Measurements from ENCODE around the gene FOXJ3.

DNA sequence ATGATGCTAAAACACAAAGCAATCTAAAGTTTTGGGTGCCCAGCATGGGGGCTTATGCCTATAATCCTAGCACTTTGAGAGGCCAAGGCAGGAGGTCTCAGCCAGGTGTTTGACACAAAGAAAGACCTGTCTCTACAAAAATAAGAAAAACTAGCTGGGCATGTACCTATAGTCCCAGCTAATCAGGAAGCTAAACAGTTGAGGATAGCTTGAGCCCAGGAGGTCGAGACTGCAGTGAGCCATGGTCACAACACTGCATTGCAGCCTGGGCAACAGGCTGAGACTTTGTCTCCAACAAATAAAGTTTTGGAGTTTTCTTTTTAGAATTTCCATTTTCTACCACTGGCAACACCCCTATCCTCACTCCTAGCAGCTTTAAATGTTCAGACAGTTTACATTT is 115.4 kb downstream of the FOXJ3 start:
- TF ChIP-seq, protein P1, sequence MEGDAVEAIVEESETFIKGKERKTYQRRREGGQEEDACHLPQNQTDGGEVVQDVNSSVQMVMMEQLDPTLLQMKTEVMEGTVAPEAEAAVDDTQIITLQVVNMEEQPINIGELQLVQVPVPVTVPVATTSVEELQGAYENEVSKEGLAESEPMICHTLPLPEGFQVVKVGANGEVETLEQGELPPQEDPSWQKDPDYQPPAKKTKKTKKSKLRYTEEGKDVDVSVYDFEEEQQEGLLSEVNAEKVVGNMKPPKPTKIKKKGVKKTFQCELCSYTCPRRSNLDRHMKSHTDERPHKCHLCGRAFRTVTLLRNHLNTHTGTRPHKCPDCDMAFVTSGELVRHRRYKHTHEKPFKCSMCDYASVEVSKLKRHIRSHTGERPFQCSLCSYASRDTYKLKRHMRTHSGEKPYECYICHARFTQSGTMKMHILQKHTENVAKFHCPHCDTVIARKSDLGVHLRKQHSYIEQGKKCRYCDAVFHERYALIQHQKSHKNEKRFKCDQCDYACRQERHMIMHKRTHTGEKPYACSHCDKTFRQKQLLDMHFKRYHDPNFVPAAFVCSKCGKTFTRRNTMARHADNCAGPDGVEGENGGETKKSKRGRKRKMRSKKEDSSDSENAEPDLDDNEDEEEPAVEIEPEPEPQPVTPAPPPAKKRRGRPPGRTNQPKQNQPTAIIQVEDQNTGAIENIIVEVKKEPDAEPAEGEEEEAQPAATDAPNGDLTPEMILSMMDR (IDR thresholded peaks at IDR 0.05): no peak
- TF ChIP-seq RAD21 (IDR thresholded peaks at IDR 0.05; ENCODE audit: low read length) (no peak), GABPA (IDR thresholded peaks at IDR 0.05; ENCODE audit: low read depth) (no peak), TAF1 (IDR thresholded peaks at IDR 0.05; ENCODE audit: borderline replicate concordance, low read depth, low read length) (no peak), MXI1 (IDR thresholded peaks at IDR 0.05; ENCODE audit: low read depth, low read length) (no peak)
- TF ChIP-seq, protein P2, sequence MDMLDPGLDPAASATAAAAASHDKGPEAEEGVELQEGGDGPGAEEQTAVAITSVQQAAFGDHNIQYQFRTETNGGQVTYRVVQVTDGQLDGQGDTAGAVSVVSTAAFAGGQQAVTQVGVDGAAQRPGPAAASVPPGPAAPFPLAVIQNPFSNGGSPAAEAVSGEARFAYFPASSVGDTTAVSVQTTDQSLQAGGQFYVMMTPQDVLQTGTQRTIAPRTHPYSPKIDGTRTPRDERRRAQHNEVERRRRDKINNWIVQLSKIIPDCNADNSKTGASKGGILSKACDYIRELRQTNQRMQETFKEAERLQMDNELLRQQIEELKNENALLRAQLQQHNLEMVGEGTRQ (IDR thresholded peaks at IDR 0.05; ENCODE audit: borderline replicate concordance, low read depth, low read length): no peak
